ENCODE results near the gene ZNF100. TPM values are rescaled to one million over a fixed set of nuclear protein-coding genes. Genes with fewer than 3 reads are reported as not detected.
"Not testable (repeated sequence)": the region's sequence is repeated elsewhere in the genome, so short reads cannot be mapped to it uniquely, and the experiment has no call there.

ZNF100 gene
- total RNA-seq: 10 to 100 TPM; 19.1 to 22.9 TPM

DNA sequence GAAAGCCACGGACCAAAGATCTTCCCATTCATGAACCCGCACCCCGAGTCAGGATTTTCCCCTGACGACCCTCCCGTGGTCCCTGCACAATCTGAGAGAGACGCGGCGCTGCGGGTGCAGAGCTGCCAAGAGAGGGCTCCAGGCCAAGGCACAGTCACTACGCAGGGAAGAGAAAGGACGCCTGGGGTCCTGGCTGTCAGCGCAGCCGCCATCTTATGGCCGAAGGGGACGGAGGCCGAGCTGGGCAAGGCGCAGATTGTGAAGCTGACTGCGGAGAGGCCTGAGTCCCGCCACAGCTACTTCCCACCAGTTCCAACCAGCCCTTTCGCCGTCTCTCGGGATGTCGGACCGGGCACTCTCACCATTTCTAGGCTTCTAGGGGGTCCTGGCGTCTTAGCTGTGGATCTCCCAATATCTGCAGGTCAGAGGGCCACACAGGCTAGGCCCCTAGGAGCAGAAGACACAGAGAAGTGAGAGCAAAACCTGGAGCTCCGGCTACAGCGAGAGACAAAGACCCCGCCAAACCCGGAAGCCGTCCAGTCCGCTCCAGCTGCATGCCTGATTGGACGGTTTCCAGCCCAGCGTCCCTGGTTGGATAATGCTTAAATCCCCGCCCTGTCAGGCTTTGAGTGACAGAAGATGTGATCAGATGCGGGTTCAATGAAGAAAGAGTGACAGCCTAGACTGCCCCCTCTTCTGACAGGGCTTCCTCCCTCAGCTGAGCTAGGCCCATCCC lies at the start of gene ZNF100:
TSS of gene ZNF100 (minus strand) at position 515 of the 736 bp plus-strand sequence. CDS start at position 365, 150 bp downstream.
- Mint-ChIP-seq H3K4me3 (peak within 1 kb of the TSS; percentile 95), H3K27me3 (no peaks in the 10 kb centered on the region), H3K4me1 (no peaks in the 10 kb centered on the region), H3K36me3 (ENCODE audit: low read depth) (peaks cover 42% of the 10 kb centered on the region), H3K27ac (peak within 1 kb of the TSS; percentile 92), H3K9me3 (no peaks in the 10 kb centered on the region)
- ATAC-seq (replicated peaks): peak; percentile 97

DNA sequence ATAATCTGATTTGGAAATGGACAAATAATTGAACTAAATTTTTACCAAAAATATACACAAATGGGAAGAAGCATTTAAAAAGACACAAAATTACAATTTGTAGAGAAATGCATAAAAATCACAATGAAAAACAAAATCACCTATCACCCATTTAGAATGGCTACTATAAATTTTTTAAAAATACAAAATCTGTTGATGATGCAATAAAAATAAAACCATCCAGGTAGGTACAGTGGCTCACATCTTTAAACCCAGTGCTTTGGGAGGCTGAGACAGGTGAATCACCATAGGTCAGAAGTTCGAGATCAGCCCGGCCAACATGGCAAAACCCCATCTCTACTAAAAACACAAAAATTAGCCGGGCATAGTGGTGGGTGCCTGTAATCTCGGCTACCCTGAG lies 45.1 kb upstream of the ZNF100 start:
- no peak overlapping the region for H3K4me3 Mint-ChIP-seq
- no peaks in the 10 kb centered on the region for H3K4me1 Mint-ChIP-seq
- H3K9me3 Mint-ChIP-seq: peaks cover 21% of the 10 kb centered on the region
- no peak for ATAC-seq (replicated peaks)
- no peak overlapping the region for H3K27ac Mint-ChIP-seq
- H3K27me3 Mint-ChIP-seq: no peaks in the 10 kb centered on the region
- peaks cover 98% of the 10 kb centered on the region for H3K36me3 Mint-ChIP-seq (ENCODE audit: low read depth)

DNA sequence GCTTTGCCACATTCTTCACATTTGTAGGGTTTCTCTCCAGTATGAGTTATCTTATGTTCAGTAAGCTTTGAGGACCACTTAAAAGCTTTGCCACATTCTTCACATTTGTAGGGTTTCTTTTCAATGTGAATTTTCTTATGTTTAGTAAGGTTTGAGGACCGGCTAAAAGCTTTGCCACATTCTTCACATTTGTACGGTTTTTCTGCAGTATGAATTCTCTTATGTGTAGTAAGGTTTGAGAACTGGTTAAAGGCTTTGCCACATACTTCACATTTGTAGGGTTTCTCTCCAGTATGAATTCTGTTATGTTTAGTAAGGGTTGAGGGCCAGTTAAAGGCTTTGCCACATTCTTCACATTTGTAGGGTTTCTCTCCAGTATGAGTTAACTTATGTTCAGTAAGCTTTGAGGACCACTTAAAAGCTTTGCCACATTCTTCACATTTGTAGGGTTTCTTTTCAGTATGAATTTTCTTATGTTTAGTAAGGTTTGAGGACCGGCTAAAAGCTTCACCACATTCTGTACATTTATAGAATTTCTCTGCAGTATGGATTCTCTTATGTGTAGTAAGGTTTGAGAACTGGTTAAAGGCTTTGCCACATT lies 41.1 kb upstream of the ZNF100 start:
- not testable (repeated sequence) for H3K27ac Mint-ChIP-seq; ATAC-seq (replicated peaks); H3K4me1 Mint-ChIP-seq; H3K27me3 Mint-ChIP-seq; H3K4me3 Mint-ChIP-seq
- Mint-ChIP-seq H3K36me3 (ENCODE audit: low read depth) (peaks cover 60% of the 10 kb centered on the region), H3K9me3 (peaks cover 21% of the 10 kb centered on the region)

DNA sequence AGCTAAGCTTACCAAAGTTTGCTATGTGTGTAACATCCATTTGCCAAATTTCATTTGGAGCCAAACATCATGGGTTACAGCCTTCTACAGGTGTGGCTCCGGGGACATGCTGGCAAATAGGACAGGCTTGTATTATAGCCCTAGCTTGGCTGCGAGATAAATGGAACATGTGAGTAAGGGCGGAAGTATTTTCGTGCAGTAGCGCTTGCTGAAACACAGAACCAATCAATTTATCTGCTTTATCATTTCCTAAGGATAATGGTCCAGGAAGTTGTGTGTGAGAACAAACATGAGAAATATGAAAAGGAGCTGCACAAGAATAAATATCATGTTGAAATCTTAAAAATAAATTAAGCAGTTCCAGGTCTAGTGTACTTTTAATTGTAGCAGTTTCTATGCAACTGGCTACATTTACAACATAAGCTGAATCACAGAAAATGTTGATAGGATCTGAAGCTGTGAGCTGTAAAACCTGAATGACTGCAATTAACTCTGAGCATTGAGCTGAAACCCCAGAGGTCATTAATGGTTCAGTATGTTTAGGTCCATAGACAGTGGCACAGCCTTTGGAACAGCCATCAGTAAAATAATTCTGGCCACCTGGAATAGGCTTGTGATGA lies 22.2 kb upstream of the ZNF100 start:
- H3K4me3 Mint-ChIP-seq: no peak overlapping the region
- no peak for ATAC-seq (replicated peaks)
- H3K36me3 Mint-ChIP-seq (ENCODE audit: low read depth): no peaks in the 10 kb centered on the region
- H3K9me3 Mint-ChIP-seq: peaks cover 4% of the 10 kb centered on the region
- no peaks in the 10 kb centered on the region for H3K4me1 Mint-ChIP-seq
- peaks cover 8% of the 10 kb centered on the region for H3K27me3 Mint-ChIP-seq
- H3K27ac Mint-ChIP-seq: no peak overlapping the region

DNA sequence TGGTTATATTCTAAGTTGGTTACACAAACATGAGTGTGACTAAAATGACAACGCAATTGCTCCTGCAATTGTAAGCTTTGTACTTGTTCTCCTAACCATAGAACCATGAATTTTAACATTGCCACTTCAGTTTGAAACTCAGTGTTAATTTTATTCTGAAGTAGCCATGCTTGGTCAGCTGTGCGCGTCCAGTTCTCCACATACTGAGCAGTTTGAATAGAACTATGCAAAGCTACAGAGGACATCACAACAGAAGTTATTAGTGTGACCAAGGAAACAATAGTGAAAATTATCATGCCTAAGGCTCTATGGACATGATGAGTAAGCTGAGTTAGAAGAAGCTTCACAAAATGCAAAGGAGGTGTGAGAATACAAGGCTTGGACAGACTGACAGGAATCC lies 19.6 kb upstream of the ZNF100 start:
- H3K36me3 Mint-ChIP-seq (ENCODE audit: low read depth): no peaks in the 10 kb centered on the region
- H3K9me3 Mint-ChIP-seq: peaks cover 4% of the 10 kb centered on the region
- H3K27ac Mint-ChIP-seq: no peak overlapping the region
- H3K4me3 Mint-ChIP-seq: no peak overlapping the region
- no peaks in the 10 kb centered on the region for H3K4me1 Mint-ChIP-seq
- ATAC-seq (replicated peaks): no peak
- peaks cover 6% of the 10 kb centered on the region for H3K27me3 Mint-ChIP-seq

DNA sequence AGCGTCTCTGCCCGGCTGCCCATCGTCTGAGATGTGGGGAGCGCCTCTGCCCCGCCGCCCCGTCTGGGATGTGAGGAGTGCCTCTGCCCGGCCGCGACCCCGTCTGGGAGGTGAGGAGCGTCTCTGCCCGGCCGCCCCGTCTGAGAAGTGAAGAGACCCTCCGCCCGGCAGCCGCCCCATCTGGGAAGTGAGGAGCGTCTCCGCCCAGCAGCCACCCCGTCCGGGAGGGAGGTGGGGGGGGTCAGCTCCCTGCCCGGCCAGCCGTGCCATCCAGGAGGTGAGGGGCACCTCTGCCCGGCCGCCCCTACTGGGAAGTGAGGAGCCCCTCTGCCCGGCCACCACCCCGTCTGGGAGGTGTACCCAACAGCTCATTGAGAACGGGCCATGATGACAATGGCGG lies 8.4 kb upstream of the ZNF100 start:
- H3K27me3 Mint-ChIP-seq; H3K4me1 Mint-ChIP-seq; H3K27ac Mint-ChIP-seq; ATAC-seq (replicated peaks); H3K4me3 Mint-ChIP-seq; H3K36me3 Mint-ChIP-seq (ENCODE audit: low read depth); H3K9me3 Mint-ChIP-seq: not testable (repeated sequence)

DNA sequence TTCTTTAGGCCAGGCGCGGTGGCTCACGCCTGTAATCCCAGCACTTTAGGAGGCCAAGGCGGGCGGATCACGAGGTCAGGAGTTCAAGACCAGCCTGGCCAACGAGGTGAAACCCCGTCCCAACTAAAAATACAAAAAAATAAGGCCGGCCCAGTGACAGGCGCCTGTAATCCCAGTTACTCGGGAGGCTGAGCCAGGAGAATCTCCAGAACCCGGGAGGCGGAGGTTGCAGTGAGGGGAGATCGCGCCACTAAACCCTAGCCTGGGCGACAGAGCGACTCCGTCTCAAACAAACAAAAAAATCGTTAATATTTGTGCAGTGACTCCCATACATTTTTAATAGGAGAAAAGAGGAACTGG lies 694 bp downstream of the ZNF100 start:
- not testable (repeated sequence) for H3K9me3 Mint-ChIP-seq, H3K27me3 Mint-ChIP-seq, H3K4me1 Mint-ChIP-seq
- Mint-ChIP-seq H3K4me3 (peak overlapping the region; percentile 95), H3K36me3 (ENCODE audit: low read depth) (peaks cover 48% of the 10 kb centered on the region), H3K27ac (peak overlapping the region; percentile 92)
- peak; percentile 1 for ATAC-seq (replicated peaks)

DNA sequence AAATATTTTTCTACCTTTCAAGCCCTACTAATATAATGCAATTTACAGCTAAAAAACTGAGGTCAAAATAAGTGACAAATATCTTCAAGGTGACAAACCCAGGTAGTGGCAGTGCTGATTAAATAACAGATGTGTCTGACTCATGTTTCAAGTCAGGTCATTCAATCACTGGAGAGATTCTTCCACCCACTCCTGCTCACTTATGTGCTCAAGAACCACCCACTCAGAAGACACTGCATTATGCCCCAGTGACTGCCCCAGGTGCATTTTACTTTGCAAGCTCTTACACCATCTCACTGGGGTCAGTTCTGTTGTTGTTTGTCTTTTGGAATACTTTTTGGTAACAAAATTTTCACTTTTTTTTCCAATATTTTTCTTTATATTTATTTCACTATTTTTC lies 2.2 kb downstream of the ZNF100 start:
- H3K36me3 Mint-ChIP-seq (ENCODE audit: low read depth): peaks cover 63% of the 10 kb centered on the region
- H3K4me3 Mint-ChIP-seq: peak overlapping the region; percentile 95
- ATAC-seq (replicated peaks): peak; percentile 48
- H3K27ac Mint-ChIP-seq: no peak overlapping the region
- H3K27me3 Mint-ChIP-seq: no peaks in the 10 kb centered on the region
- no peaks in the 10 kb centered on the region for H3K9me3 Mint-ChIP-seq
- H3K4me1 Mint-ChIP-seq: no peaks in the 10 kb centered on the region

DNA sequence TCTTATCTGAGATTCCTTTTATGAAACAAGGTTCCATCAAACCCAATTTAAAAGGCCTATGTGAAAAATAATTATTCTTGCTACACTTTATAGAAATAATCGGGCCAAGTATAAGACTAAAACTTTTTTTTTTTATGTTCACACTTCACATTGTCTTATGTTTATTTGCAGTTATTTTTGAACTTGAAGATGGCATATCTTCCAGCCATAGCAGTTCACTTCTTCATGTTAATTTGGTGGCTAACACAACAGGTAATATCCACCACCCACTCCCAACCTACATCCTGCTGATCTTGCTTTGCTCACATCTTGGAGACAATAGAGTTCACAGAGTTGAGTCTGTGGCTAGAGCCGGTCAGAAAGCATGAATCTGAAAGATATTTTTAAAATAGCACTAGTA lies 5.8 kb downstream of the ZNF100 start:
- H3K27ac Mint-ChIP-seq; H3K9me3 Mint-ChIP-seq; H3K27me3 Mint-ChIP-seq; ATAC-seq (replicated peaks); H3K4me3 Mint-ChIP-seq: not testable (repeated sequence)
- Mint-ChIP-seq H3K36me3 (ENCODE audit: low read depth) (peaks cover 97% of the 10 kb centered on the region), H3K4me1 (peaks cover 13% of the 10 kb centered on the region)

DNA sequence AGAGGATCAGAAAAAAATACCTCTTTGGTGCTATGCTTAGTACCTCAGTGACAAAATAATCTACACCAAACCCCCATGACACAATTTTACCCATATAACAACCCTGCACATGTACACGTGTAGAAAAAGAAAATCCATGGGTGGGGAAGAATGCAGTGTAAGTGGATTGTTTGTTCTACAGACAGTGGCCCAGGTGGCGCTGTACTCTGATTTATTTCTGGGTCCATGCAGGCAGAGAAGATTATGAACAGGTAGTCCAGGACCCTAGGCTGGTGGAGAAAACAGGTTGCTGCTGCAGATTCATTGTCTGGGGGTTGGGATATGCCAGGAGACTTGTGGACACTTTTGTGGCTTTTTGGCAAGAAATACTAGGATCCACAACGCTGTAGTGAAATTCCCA lies 9.1 kb downstream of the ZNF100 start:
- Mint-ChIP-seq H3K27me3 (no peaks in the 10 kb centered on the region), H3K36me3 (ENCODE audit: low read depth) (peaks cover 100% of the 10 kb centered on the region), H3K9me3 (peaks cover 3% of the 10 kb centered on the region), H3K4me1 (peaks cover 13% of the 10 kb centered on the region), H3K4me3 (no peak overlapping the region), H3K27ac (no peak overlapping the region)
- ATAC-seq (replicated peaks): no peak

DNA sequence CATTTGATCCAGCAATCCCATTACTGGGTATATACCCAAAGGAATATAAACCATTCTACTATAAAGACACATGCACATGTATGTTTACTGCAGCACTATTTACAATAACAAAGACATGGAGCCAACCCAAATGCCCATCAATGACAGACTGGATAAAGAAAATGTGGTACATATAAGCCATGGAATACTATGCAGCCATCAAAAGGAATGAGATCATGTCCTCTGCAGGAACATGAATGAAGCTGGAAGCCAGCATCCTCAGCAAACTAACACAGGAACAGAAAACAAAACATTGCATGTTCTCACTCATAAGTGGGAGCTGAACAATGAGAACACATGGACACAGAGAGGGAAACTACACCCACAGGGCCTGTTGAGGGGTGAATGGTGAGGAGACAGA lies 11.8 kb downstream of the ZNF100 start:
- not testable (repeated sequence) for H3K27ac Mint-ChIP-seq; H3K4me3 Mint-ChIP-seq; H3K27me3 Mint-ChIP-seq; H3K9me3 Mint-ChIP-seq; ATAC-seq (replicated peaks)
- H3K4me1 Mint-ChIP-seq: peaks cover 13% of the 10 kb centered on the region
- H3K36me3 Mint-ChIP-seq (ENCODE audit: low read depth): peaks cover 100% of the 10 kb centered on the region

DNA sequence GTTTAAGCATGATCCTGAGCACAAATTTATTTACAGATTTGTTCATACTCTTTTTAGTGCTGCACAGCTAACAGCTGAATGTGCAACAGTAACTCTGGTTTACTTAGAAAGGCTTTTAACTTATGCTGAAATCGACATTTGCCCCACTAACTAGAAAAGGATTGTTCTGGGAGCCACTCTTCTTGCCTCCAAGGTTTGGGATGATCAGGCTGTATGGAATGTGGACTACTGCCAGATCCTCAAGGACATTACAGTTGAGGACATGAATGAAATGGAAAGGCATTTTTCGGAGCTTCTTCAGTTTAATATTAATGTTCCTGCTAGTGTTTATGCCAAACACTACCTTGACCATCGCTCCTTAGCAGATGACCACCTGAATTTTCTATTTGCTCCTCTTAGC lies 16.0 kb downstream of the ZNF100 start:
- Mint-ChIP-seq H3K4me3 (no peak overlapping the region), H3K4me1 (peaks cover 15% of the 10 kb centered on the region), H3K36me3 (ENCODE audit: low read depth) (peaks cover 89% of the 10 kb centered on the region), H3K27me3 (no peaks in the 10 kb centered on the region), H3K9me3 (peaks cover 6% of the 10 kb centered on the region), H3K27ac (no peak overlapping the region)
- no peak for ATAC-seq (replicated peaks)

DNA sequence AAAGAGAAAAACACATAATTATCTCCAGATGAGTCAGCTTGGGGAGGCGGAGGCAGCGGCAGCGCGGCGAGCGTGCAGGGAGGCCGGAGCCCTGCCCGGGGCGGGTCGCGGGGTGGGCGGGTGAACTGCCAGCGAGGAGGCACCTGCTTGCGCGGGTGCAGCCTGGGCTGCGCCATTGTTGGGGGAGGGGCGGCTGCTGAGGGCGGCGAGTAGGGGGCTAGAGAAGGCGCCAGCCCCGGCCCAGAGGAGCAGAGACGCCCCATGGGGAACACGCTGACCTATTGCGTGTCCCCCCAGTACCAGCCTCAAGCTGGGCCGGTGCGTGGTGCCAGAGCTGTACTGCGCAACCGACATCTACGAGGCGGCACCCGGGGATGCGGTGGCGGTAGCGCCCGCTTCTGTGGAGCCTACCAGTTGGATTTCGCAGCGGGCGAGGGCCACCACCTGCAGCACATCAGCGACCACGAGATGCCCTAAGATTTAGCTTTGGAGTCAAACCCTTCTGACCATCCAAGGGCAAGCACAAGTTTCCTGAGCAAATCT lies 16.7 kb downstream of the ZNF100 start:
- Mint-ChIP-seq H3K27me3 (no peaks in the 10 kb centered on the region), H3K4me1 (peaks cover 15% of the 10 kb centered on the region), H3K4me3 (no peak overlapping the region), H3K36me3 (ENCODE audit: low read depth) (peaks cover 85% of the 10 kb centered on the region), H3K9me3 (peaks cover 6% of the 10 kb centered on the region), H3K27ac (no peak overlapping the region)
- ATAC-seq (replicated peaks): no peak

DNA sequence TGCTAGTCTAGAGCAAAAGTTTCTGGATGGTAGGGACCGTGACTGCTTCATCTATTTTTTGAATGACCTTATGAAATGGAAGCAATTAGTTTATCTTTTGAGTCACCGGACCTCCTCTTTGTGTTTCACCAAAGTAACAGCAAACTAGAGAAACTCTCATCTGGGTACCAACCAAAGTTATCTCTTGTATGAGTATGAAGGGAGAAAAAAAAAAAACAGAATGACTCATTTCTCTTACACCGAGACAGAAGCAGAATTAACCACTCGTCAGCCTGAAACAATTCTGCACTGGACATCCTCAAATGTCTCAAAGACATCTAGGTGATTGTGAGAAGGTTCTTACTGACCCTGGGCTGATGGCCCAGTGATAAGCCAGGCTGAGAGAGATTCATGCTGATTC lies 18.3 kb downstream of the ZNF100 start:
- Mint-ChIP-seq H3K27ac (peak overlapping the region; percentile 71), H3K27me3 (no peaks in the 10 kb centered on the region), H3K9me3 (peaks cover 3% of the 10 kb centered on the region), H3K36me3 (ENCODE audit: low read depth) (peaks cover 80% of the 10 kb centered on the region), H3K4me3 (no peak overlapping the region), H3K4me1 (peaks cover 15% of the 10 kb centered on the region)
- ATAC-seq (replicated peaks): peak; percentile 94

DNA sequence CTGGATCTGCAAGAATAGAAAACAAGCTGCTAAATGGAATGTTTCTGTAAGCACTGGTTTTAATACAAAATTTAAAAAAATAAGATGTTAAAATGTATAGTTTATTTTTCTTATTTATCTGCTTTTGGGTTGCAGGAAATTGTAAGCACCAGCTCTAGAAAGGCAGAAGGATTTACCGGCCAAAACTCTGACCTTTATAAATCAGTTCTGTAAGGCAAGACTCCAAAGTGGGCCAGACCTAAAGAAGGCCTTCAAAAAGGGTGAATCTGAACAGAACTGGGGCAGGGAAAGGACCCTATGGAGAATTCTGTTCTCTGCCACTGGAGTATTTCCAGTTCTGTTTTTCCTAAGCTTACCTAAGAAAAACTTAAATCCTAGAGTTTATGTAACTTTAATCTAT lies 19.3 kb downstream of the ZNF100 start:
- Mint-ChIP-seq H3K36me3 (ENCODE audit: low read depth) (peaks cover 80% of the 10 kb centered on the region), H3K4me3 (no peak overlapping the region), H3K9me3 (peaks cover 3% of the 10 kb centered on the region), H3K27ac (no peak overlapping the region), H3K27me3 (no peaks in the 10 kb centered on the region), H3K4me1 (peaks cover 15% of the 10 kb centered on the region)
- ATAC-seq (replicated peaks): no peak
